ENCODE measurements around the gene C6orf120.

The C6orf120 gene

GRCh38 chr6:169725125-169726048, 23.5 kb downstream of the C6orf120 start:
- DNase-seq (ENCODE audit: low read depth), result no peak

DNA sequence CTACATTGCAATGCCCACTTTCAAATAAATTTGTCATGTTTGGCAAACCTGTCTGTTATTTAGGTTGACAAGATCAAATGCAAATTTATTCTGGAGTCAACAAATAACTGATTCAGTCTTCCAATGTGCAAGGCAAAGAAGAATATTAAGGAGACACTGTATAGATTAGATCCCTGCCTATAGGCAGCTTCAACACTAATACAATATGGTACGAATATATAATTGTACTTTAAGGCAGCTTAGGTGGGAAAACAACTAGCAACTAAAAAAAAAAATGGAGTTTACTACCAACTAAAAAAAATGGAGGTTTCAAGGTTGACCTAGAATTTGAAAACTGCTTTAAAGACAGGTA, 24.1 kb downstream of the C6orf120 start:
- DNase-seq (ENCODE audit: low read depth), result no peak

DNA sequence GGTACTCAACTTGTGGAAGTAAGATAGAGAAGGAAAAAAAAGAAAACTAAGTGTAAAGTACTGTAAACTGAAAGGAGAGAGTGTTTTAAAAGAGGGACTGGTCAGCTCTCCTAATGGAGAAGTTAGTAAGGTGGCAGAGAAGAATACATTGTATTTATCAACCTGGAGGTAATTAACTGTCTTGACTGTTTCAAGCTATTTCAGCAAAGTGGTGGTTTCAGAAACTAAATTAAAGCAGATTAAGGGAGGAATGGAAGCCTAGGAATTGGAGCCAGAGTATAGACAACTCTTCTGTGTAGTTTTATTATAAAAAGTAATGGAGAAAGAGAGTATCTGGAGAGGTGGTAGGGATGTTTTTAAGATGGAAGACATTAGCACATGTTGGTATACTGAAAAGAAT, 25.0 kb downstream of the C6orf120 start:
- DNase-seq (ENCODE audit: low read depth), result no peak

- DNase-seq (ENCODE audit: low read depth), result no peak
These were observed 28.0 kb downstream of the C6orf120 start for GRCh38 chr6:169729961-169730360.

- DNase-seq (ENCODE audit: low read depth), result no peak
These were observed 36.5 kb downstream of the C6orf120 start for GRCh38 chr6:169738204-169738975.

- no peak for DNase-seq (ENCODE audit: low read depth)
These were observed 37.1 kb downstream of the C6orf120 start for GRCh38 chr6:169738976-169739529.

- no peak for DNase-seq (ENCODE audit: low read depth)
These were observed 39.4 kb downstream of the C6orf120 start for GRCh38 chr6:169741344-169741743.

- no peak for DNase-seq (ENCODE audit: low read depth)
These were observed 43.5 kb downstream of the C6orf120 start for GRCh38 chr6:169745405-169745804.

- DNase-seq (ENCODE audit: low read depth), result no peak
These were observed 44.6 kb downstream of the C6orf120 start for GRCh38 chr6:169746556-169746955.

DNA sequence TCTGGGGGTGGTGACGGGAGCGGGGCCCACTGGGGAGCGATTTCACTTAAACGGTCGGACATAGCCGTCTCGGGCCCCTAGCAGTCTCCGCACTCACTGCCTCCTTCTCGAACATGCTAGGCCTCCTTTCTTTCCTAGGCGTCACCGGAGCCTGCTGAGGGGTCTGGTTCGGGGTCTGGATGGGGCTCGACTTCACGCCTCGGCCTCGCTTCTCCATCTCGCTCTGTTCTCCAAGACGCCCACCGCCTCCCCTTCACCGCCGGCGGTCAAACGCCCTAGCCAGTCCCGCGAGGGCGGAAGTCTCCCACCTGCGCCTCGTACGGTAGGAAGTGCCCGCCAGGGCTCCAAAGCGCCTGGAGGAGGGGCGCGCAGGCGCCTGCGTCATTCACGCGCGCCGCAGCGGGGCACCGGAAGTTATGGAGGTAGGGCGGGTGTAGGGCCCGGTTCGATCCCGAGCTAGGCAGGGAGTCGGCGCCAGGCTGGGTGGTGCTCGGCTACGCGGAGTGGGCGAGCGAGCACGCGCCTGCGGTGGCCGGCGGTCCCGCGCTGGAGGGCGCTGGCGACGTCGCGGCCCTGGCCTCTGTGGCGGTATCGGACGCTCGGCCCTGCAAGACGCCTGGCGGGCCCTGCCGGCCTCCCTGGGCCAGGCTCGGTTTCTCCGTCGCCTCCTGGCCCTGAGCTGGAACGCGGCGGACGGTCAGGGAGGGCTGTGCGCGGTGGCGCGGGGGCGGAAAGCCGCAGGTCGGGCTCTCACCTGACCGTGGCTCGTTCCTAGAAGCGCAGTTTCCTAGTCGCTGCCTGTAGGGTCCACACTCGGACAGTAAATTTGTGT, 49.5 kb downstream of the C6orf120 start, which contains the start of the genes DYNLT2 and ERMARD:
TSS of gene DYNLT2 (minus strand) at position 331 of the 832 bp plus-strand sequence. CDS start at position 217, 114 bp downstream.
TSS of gene ERMARD (plus strand) at position 381 of the 832 bp plus-strand sequence. CDS start at position 417, 36 bp downstream.
- DNase-seq (ENCODE audit: low read depth), result peak; percentile 85

- DNase-seq (ENCODE audit: low read depth), result no peak
These were observed 50.2 kb downstream of the C6orf120 start for GRCh38 chr6:169752074-169752623.

Measured in stimulated activated CD8-positive, alpha-beta memory T cell treated with anti-CD3 and anti-CD28 coated beads, Interleukin-12 subunit alpha, Interleukin-12 subunit beta, amount 100 ng/mL, for 1 hour (primary cell).